Smooth muscle cell (in vitro differentiated cells): ENCODE measurements around the gene SELENOI. TPM values are rescaled to one million over a fixed set of nuclear protein-coding genes. Genes with fewer than 3 reads are reported as not detected.

Experiments used
- DNase-seq: peaks from one replicate; lab custom pipeline; 2025; ENCODE audit not compliant: unreplicated experiment; lab: John Stamatoyannopoulos, UW
- H2AFZ ChIP-seq: fragments of 200-600 bp; sonication (generic); 2 replicates; pipeline ENCODE4 v1.6.0; 2016; ENCODE audit warnings: antibody characterized with exemption, low read depth, mild to moderate bottlenecking
- H3F3A ChIP-seq: fragments of 200-600 bp; sonication (generic); 2 replicates; pipeline ENCODE4 v1.6.0; 2017; ENCODE audit warnings: antibody characterized with exemption, low read depth
- H3K27ac ChIP-seq: fragments of 200-600 bp; sonication (generic); 2 replicates; pipeline ENCODE4 v1.5.1; 2016; ENCODE audit warnings: low read depth, mild to moderate bottlenecking
- H3K27me3 ChIP-seq: fragments of 200-600 bp; sonication (generic); 2 replicates; pipeline ENCODE4 v1.6.1; 2016; ENCODE audit warnings: low read depth, mild to moderate bottlenecking
- H3K36me3 ChIP-seq: fragments of 200-600 bp; sonication (generic); 2 replicates; pipeline ENCODE4 v1.5.1; 2016; ENCODE audit warnings: low read depth
- H3K4me1 ChIP-seq: fragments of 200-600 bp; sonication (generic); 2 replicates; pipeline ENCODE4 v1.5.1; 2016; ENCODE audit warnings: low read depth
- H3K4me2 ChIP-seq: fragments of 200-600 bp; sonication (generic); 2 replicates; pipeline ENCODE4 v1.6.0; 2016; ENCODE audit warnings: mild to moderate bottlenecking
- H3K4me3 ChIP-seq: fragments of 200-600 bp; sonication (generic); 2 replicates; pipeline ENCODE4 v1.5.1; 2016; ENCODE audit warnings: mild to moderate bottlenecking
- H3K79me2 ChIP-seq: fragments of 200-600 bp; sonication (generic); 2 replicates; pipeline ENCODE4 v1.6.0; 2016; ENCODE audit warnings: low read depth, mild to moderate bottlenecking
- H3K9ac ChIP-seq: fragments of 200-600 bp; sonication (generic); 2 replicates; pipeline ENCODE4 v1.6.0; 2016; ENCODE audit warnings: low read depth
- H3K9me3 ChIP-seq: fragments of 200-600 bp; sonication (generic); replicated peaks from 2 replicates; pipeline ENCODE4 v1.5.1; 2016; ENCODE audit warnings: low read depth
- H4K20me1 ChIP-seq: fragments of 200-600 bp; sonication (generic); 2 replicates; pipeline ENCODE4 v1.6.0; 2016; ENCODE audit warnings: low read depth
- CTCF ChIP-seq: fragments of 200-600 bp; sonication (generic); IDR thresholded peaks from 2 replicates; pipeline ENCODE4 v1.5.1; 2017; ENCODE audit warnings: borderline replicate concordance, mild to moderate bottlenecking, antibody characterized with exemption; ENCODE audit not compliant: insufficient read depth, poor library complexity, severe bottlenecking
- WGBS: methylation state at CpG from one replicate; pipeline ENCODE4 v1.1.7; 2016; ENCODE audit warnings: low lambda C conversion rate; 5-methylcytosine and 5-hydroxymethylcytosine counted together
- polyA plus RNA-seq: library from polyadenylated mRNA; unstranded; fragments of >200 nt; fragmentation: Nextera tagmentation; extraction: Ambion mirVana; gene quantifications from 2 replicates; pipeline ENCODE4 v1.2.1, GENCODE V29; 2016
- total RNA-seq: library from RNA; depleted of rRNA; stranded (reverse); fragments of >200 nt; gene quantifications from 2 replicates; pipeline ENCODE4 v1.2.3, GENCODE V29; 2014

The SELENOI gene
- total and polyA plus RNA-seq, 2 experiments from 2014 or later: 3.3 to 26.3 TPM

- WGBS: 65% methylated on average over 9 of the region's 9 CpGs
- H2AFZ ChIP-seq: no peak overlapping the region
- H3K4me1 ChIP-seq: no peaks in the 10 kb centered on the region
- H3K27me3 ChIP-seq: no peaks in the 10 kb centered on the region
- no peak for DNase-seq
- no peaks in the 10 kb centered on the region for H3K79me2 ChIP-seq
- no peaks in the 10 kb centered on the region for H3F3A ChIP-seq
- H3K27ac ChIP-seq: no peak overlapping the region
- H3K4me3 ChIP-seq: no peak overlapping the region
- no peaks in the 10 kb centered on the region for H4K20me1 ChIP-seq
- no peak for TF ChIP-seq CTCF
- no peak overlapping the region for H3K9ac ChIP-seq
- no peaks in the 10 kb centered on the region for H3K9me3 ChIP-seq
- no peak overlapping the region for H3K4me2 ChIP-seq
- H3K36me3 ChIP-seq: no peaks in the 10 kb centered on the region
Measured at GRCh38 chr2:26422947-26423629, 77.1 kb downstream of the SELENOI start.

GRCh38 chr2:26423750-26424149, 77.8 kb downstream of the SELENOI start:
- Histone ChIP-seq H3K4me3 (no peak overlapping the region), H3K79me2 (no peaks in the 10 kb centered on the region), H2AFZ (no peak overlapping the region), H3F3A (no peaks in the 10 kb centered on the region), H3K27ac (no peak overlapping the region), H3K4me1 (no peaks in the 10 kb centered on the region), H3K9ac (no peak overlapping the region), H4K20me1 (no peaks in the 10 kb centered on the region), H3K36me3 (no peaks in the 10 kb centered on the region), H3K27me3 (no peaks in the 10 kb centered on the region), H3K9me3 (no peaks in the 10 kb centered on the region), H3K4me2 (no peak overlapping the region)
- 87% methylated on average over 9 of the region's 9 CpGs for WGBS
- DNase-seq: no peak
- no peak for TF ChIP-seq CTCF

GRCh38 chr2:26424221-26424620, 78.3 kb downstream of the SELENOI start:
- no peak overlapping the region for H2AFZ ChIP-seq
- no peaks in the 10 kb centered on the region for H3F3A ChIP-seq
- H3K4me3 ChIP-seq: no peak overlapping the region
- TF ChIP-seq CTCF: no peak
- no peak overlapping the region for H3K27ac ChIP-seq
- 45% methylated on average over 3 of the region's 3 CpGs for WGBS
- no peaks in the 10 kb centered on the region for H3K9me3 ChIP-seq
- no peak for DNase-seq
- H3K4me1 ChIP-seq: no peaks in the 10 kb centered on the region
- no peak overlapping the region for H3K4me2 ChIP-seq
- no peaks in the 10 kb centered on the region for H3K36me3 ChIP-seq
- H3K27me3 ChIP-seq: no peaks in the 10 kb centered on the region
- H4K20me1 ChIP-seq: no peaks in the 10 kb centered on the region
- no peak overlapping the region for H3K9ac ChIP-seq
- H3K79me2 ChIP-seq: no peaks in the 10 kb centered on the region

- no peak for DNase-seq
- Histone ChIP-seq H3K4me1 (no peaks in the 10 kb centered on the region), H3F3A (no peaks in the 10 kb centered on the region), H2AFZ (no peak overlapping the region), H3K9me3 (no peaks in the 10 kb centered on the region), H3K4me3 (no peak overlapping the region), H3K36me3 (no peaks in the 10 kb centered on the region), H3K4me2 (no peak overlapping the region), H3K9ac (no peak overlapping the region), H3K79me2 (no peaks in the 10 kb centered on the region), H3K27ac (no peak overlapping the region), H3K27me3 (no peaks in the 10 kb centered on the region), H4K20me1 (no peaks in the 10 kb centered on the region)
- no peak for TF ChIP-seq CTCF
- WGBS: 94% methylated on average over 2 of the region's 2 CpGs
Measured at GRCh38 chr2:26428846-26429245, 82.9 kb downstream of the SELENOI start.
